Measurements from ENCODE around the gene KLRF1.

KLRF1 gene

GRCh38 chr12:9792961-9793617, 34.2 kb upstream of the KLRF1 start:
- H4K8ac ChIP-seq (ENCODE audit: low read length), result no peak overlapping the region
- no peak overlapping the region for H3K4me3 ChIP-seq (ENCODE audit: insufficient read depth in 1 of 2, low read depth in 1 of 2, low read length in 2 of 2)
- H2AK5ac ChIP-seq (ENCODE audit: low read length, severe bottlenecking), result no peak overlapping the region
- no peak overlapping the region for H3K4ac ChIP-seq (ENCODE audit: low read depth in 1 of 2, low read length in 2 of 2)
- no peak overlapping the region for H2BK15ac ChIP-seq (ENCODE audit: low read depth, poor library complexity, severe bottlenecking)
- H3K9me3 ChIP-seq (ENCODE audit: control insufficient read depth, low read length), result peaks cover 4% of the 10 kb centered on the region
- H3K14ac ChIP-seq (ENCODE audit: low read length in 2 of 2), result no peak overlapping the region
- 0% methylated on average over 1 of the region's 2 CpGs for WGBS
- no peak overlapping the region for H2BK5ac ChIP-seq (ENCODE audit: low read depth, low read length, poor library complexity, severe bottlenecking)
- H3K23ac ChIP-seq (ENCODE audit: low read length in 2 of 2), result no peak overlapping the region
- no peak overlapping the region for H3K4me2 ChIP-seq (ENCODE audit: low read length, poor library complexity, severe bottlenecking)
- H3K27me3 ChIP-seq (ENCODE audit: control insufficient read depth in 1 of 2, insufficient read depth in 1 of 2, low read length in 2 of 2), result no peaks in the 10 kb centered on the region
- H2BK12ac ChIP-seq (ENCODE audit: low read length in 2 of 2), result no peak overlapping the region
- H3K4me1 ChIP-seq (ENCODE audit: control insufficient read depth, insufficient read depth, low read depth, low read length), result no peaks in the 10 kb centered on the region
- DNase-seq, result peak; percentile 77
- no peaks in the 10 kb centered on the region for H3K79me1 ChIP-seq (replicated peaks; ENCODE audit: low read length, poor library complexity, severe bottlenecking)
- H3K18ac ChIP-seq (ENCODE audit: low read depth in 1 of 2, low read length in 2 of 2), result no peak overlapping the region
- H3K36me3 ChIP-seq (ENCODE audit: control insufficient read depth in 1 of 2, insufficient read depth in 2 of 2, low read depth in 1 of 2, low read length in 2 of 2), result no peaks in the 10 kb centered on the region
- no peak overlapping the region for H2BK120ac ChIP-seq (ENCODE audit: low read depth, low read length)
- H4K91ac ChIP-seq (ENCODE audit: low read length), result no peak overlapping the region
- no peak overlapping the region for H3K27ac ChIP-seq (ENCODE audit: low read length, poor library complexity, severe bottlenecking)
- no peak overlapping the region for H3K9ac ChIP-seq (ENCODE audit: low read length)
- H2AFZ ChIP-seq (ENCODE audit: low read depth, low read length), result no peak overlapping the region

GRCh38 chr12:9793779-9794395, 33.4 kb upstream of the KLRF1 start:
- no peak overlapping the region for H2BK15ac ChIP-seq (ENCODE audit: low read depth, poor library complexity, severe bottlenecking)
- H3K18ac ChIP-seq (ENCODE audit: low read depth in 1 of 2, low read length in 2 of 2), result no peak overlapping the region
- H3K27ac ChIP-seq (ENCODE audit: low read length, poor library complexity, severe bottlenecking), result no peak overlapping the region
- no peaks in the 10 kb centered on the region for H3K36me3 ChIP-seq (ENCODE audit: control insufficient read depth in 1 of 2, insufficient read depth in 2 of 2, low read depth in 1 of 2, low read length in 2 of 2)
- no peak overlapping the region for H3K23ac ChIP-seq (ENCODE audit: low read length in 2 of 2)
- H3K79me1 ChIP-seq (replicated peaks; ENCODE audit: low read length, poor library complexity, severe bottlenecking), result no peaks in the 10 kb centered on the region
- H4K8ac ChIP-seq (ENCODE audit: low read length), result no peak overlapping the region
- H3K4me1 ChIP-seq (ENCODE audit: control insufficient read depth, insufficient read depth, low read depth, low read length), result no peaks in the 10 kb centered on the region
- no peak overlapping the region for H3K4ac ChIP-seq (ENCODE audit: low read depth in 1 of 2, low read length in 2 of 2)
- H3K14ac ChIP-seq (ENCODE audit: low read length in 2 of 2), result no peak overlapping the region
- H3K27me3 ChIP-seq (ENCODE audit: control insufficient read depth in 1 of 2, insufficient read depth in 1 of 2, low read length in 2 of 2), result no peaks in the 10 kb centered on the region
- no peak for DNase-seq
- H2AK5ac ChIP-seq (ENCODE audit: low read length, severe bottlenecking), result no peak overlapping the region
- H2AFZ ChIP-seq (ENCODE audit: low read depth, low read length), result no peak overlapping the region
- H2BK5ac ChIP-seq (ENCODE audit: low read depth, low read length, poor library complexity, severe bottlenecking), result no peak overlapping the region
- H3K4me3 ChIP-seq (ENCODE audit: insufficient read depth in 1 of 2, low read depth in 1 of 2, low read length in 2 of 2), result no peak overlapping the region
- H2BK120ac ChIP-seq (ENCODE audit: low read depth, low read length), result no peak overlapping the region
- no peak overlapping the region for H2BK12ac ChIP-seq (ENCODE audit: low read length in 2 of 2)
- H3K9me3 ChIP-seq (ENCODE audit: control insufficient read depth, low read length), result peaks cover 4% of the 10 kb centered on the region
- 90% methylated on average over 4 of the region's 8 CpGs for WGBS
- no peak overlapping the region for H3K9ac ChIP-seq (ENCODE audit: low read length)
- H3K4me2 ChIP-seq (ENCODE audit: low read length, poor library complexity, severe bottlenecking), result no peak overlapping the region
- no peak overlapping the region for H4K91ac ChIP-seq (ENCODE audit: low read length)

- Histone ChIP-seq H2BK12ac (ENCODE audit: low read length in 2 of 2) (peak overlapping the region in 1 of 2 experiments; percentile 51), H2BK5ac (ENCODE audit: low read depth, low read length, poor library complexity, severe bottlenecking) (no peak overlapping the region), H3K9me3 (ENCODE audit: control insufficient read depth, low read length) (peaks cover 3% of the 10 kb centered on the region), H2AFZ (ENCODE audit: low read depth, low read length) (no peak overlapping the region), H3K4ac (ENCODE audit: low read depth in 1 of 2, low read length in 2 of 2) (no peak overlapping the region), H3K4me2 (ENCODE audit: low read length, poor library complexity, severe bottlenecking) (no peak overlapping the region), H3K27ac (ENCODE audit: low read length, poor library complexity, severe bottlenecking) (no peak overlapping the region), H3K4me3 (ENCODE audit: insufficient read depth in 1 of 2, low read depth in 1 of 2, low read length in 2 of 2) (no peak overlapping the region), H4K91ac (ENCODE audit: low read length) (no peak overlapping the region), H2BK120ac (ENCODE audit: low read depth, low read length) (no peak overlapping the region), H3K79me1 (replicated peaks; ENCODE audit: low read length, poor library complexity, severe bottlenecking) (no peaks in the 10 kb centered on the region), H4K8ac (ENCODE audit: low read length) (no peak overlapping the region), H3K4me1 (ENCODE audit: control insufficient read depth, insufficient read depth, low read depth, low read length) (no peaks in the 10 kb centered on the region), H3K36me3 (ENCODE audit: control insufficient read depth in 1 of 2, insufficient read depth in 2 of 2, low read depth in 1 of 2, low read length in 2 of 2) (no peaks in the 10 kb centered on the region), H3K9ac (ENCODE audit: low read length) (no peak overlapping the region), H3K23ac (ENCODE audit: low read length in 2 of 2) (no peak overlapping the region), H3K27me3 (ENCODE audit: control insufficient read depth in 1 of 2, insufficient read depth in 1 of 2, low read length in 2 of 2) (no peaks in the 10 kb centered on the region), H3K18ac (ENCODE audit: low read depth in 1 of 2, low read length in 2 of 2) (peak overlapping the region; percentile 14 to 48), H2BK15ac (ENCODE audit: low read depth, poor library complexity, severe bottlenecking) (no peak overlapping the region), H3K14ac (ENCODE audit: low read length in 2 of 2) (no peak overlapping the region), H2AK5ac (ENCODE audit: low read length, severe bottlenecking) (no peak overlapping the region)
- 49% methylated on average over 2 of the region's 2 CpGs for WGBS
- DNase-seq, result no peak
Observed at GRCh38 chr12:9794484-9795093, 32.7 kb upstream of the KLRF1 start.

- Histone ChIP-seq H2BK12ac (ENCODE audit: low read length in 2 of 2) (no peak overlapping the region), H3K27ac (ENCODE audit: low read length, poor library complexity, severe bottlenecking) (no peak overlapping the region), H2BK5ac (ENCODE audit: low read depth, low read length, poor library complexity, severe bottlenecking) (no peak overlapping the region), H3K9ac (ENCODE audit: low read length) (no peak overlapping the region), H3K4me2 (ENCODE audit: low read length, poor library complexity, severe bottlenecking) (no peak overlapping the region), H3K4me1 (ENCODE audit: control insufficient read depth, insufficient read depth, low read depth, low read length) (no peaks in the 10 kb centered on the region), H3K18ac (ENCODE audit: low read depth in 1 of 2, low read length in 2 of 2) (no peak overlapping the region), H3K27me3 (ENCODE audit: control insufficient read depth in 1 of 2, insufficient read depth in 1 of 2, low read length in 2 of 2) (no peaks in the 10 kb centered on the region), H3K9me3 (ENCODE audit: control insufficient read depth, low read length) (no peaks in the 10 kb centered on the region), H4K91ac (ENCODE audit: low read length) (no peak overlapping the region), H3K14ac (ENCODE audit: low read length in 2 of 2) (no peak overlapping the region), H3K79me1 (replicated peaks; ENCODE audit: low read length, poor library complexity, severe bottlenecking) (no peaks in the 10 kb centered on the region), H2AFZ (ENCODE audit: low read depth, low read length) (no peak overlapping the region), H3K36me3 (ENCODE audit: control insufficient read depth in 1 of 2, insufficient read depth in 2 of 2, low read depth in 1 of 2, low read length in 2 of 2) (no peaks in the 10 kb centered on the region), H2AK5ac (ENCODE audit: low read length, severe bottlenecking) (no peak overlapping the region), H4K8ac (ENCODE audit: low read length) (no peak overlapping the region), H2BK15ac (ENCODE audit: low read depth, poor library complexity, severe bottlenecking) (no peak overlapping the region), H3K23ac (ENCODE audit: low read length in 2 of 2) (no peak overlapping the region), H3K4me3 (ENCODE audit: insufficient read depth in 1 of 2, low read depth in 1 of 2, low read length in 2 of 2) (no peak overlapping the region), H3K4ac (ENCODE audit: low read depth in 1 of 2, low read length in 2 of 2) (no peak overlapping the region), H2BK120ac (ENCODE audit: low read depth, low read length) (no peak overlapping the region)
- no peak for DNase-seq
- WGBS, result no CpG with 5 or more reads among the region's 2 CpGs
Observed at GRCh38 chr12:9795945-9796344, 31.3 kb upstream of the KLRF1 start.

Measured in mesenchymal stem cell (in vitro differentiated cells and primary cell).